ENCODE data around the gene ASCC3. TPM values are rescaled to one million over a fixed set of nuclear protein-coding genes. Genes with fewer than 3 reads are reported as not detected.
A peak's percentile ranks its signal among the peaks of the same experiment; 100 is the strongest.

ASCC3 gene
- polyA plus RNA-seq, 10 donors: 12.1 to 21.4 (median 17.8) TPM

DNA sequence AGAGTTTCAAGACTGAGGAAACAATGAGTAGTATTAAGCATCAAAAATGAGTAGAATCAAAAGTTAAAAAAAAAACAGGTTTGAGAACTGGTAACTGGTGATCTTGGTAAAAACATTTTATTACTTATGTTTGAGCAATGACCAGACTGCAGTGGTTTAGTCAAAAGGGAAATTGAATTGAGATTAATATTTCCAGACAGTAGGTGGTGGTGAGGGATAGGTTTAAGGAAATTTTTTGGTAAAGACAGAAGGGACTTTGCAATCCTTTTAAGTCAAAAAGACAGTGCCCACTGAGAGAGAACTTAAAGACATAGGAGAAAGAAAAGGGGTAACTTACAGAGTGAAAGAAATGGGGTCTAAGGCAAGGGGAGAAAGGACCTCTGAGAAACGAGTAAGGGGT is 156.9 kb downstream of the ASCC3 start:
- no peak for DNase-seq

DNA sequence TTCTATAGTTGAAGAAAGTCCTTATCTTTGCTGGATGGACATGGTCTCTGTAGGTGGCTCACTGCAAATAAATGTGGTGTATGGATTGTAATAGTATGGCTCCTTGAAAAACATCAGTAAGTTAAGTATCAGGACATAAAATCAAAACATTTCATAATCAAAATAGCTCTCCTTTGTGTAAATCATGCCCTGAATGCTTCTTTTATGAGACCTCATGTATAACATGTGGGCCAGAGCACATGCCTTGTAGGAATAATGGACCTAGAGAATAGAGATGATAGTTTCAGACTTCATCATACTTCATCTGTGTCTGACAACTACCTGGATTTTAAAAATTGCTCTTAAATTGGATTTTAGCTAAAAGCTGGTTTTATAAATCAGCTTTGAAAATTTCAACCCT is 159.9 kb downstream of the ASCC3 start:
- no peak for DNase-seq

DNA sequence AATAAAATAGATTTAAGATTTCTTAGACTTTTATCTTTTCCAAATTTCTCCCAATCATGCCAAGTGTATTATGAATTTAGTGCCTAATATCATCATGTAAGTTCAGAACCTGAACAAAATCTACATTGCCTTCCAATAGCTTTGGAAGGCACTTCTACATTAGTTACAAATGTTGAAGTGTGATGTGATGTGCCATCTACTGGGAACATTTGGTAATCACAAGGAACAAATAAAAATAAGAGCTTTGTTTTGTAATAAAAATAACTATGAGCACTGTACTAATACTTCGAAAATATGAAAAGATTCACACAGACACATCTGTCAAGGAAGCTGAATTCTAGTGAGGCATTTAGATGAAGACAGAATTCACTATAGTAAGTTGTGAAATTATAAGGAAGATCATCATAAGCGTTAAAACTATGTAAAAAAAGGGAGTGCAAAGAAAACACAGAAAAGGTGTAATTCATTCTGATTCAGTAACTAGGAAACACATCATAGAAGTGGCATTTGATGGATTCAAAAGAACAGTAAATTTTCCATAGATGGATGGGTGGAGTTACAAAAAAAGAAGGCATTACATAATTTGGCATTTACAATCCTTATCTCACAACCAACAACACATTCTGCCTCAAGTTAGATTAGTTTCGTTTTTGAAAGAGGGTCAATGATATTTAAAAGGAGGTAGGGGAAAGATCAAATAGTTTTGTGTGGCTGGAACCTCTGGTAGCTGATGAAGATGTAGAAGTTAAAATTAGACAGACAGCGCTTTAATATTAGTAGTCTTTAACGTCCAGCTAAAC is 161.0 kb downstream of the ASCC3 start:
- DNase-seq: peak in 2 of 3 donors; percentile 15 to 26

DNA sequence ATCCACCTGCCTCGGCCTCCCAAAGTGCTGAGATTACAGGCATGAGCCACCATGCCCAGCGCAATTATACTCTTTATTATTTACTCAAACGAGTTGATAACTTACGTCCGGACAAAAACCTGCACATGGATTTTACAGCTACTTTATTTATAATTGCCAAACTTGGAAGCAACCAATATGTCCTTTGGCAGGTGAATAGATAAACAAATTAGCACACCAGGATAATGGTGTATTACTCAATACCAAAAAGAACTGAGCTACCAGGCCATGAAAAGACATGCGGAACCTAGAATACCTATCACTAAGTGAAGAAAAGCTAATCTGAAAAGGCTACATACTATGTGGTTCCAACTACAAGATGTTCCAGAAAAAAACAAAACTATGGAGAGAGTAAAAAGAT is 168.1 kb downstream of the ASCC3 start:
- no peak for DNase-seq

DNA sequence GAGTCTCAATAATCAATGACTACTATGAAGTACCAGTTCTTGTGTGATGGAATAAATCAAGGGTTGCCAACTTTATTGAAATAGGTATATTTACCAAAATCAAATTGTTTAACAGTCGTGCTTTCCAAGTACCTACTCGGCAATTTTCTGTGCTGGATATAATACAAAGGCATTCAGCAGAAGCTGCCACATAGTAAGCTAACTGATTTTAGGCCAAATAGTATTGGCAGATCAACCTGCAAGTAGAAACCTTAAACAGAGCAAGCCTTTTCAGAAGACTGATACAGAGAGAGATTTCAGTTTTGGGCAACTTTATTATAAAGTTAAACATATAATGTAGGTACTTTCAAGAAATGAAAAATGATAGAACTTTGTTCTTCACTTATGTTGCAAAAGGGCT is 174.6 kb downstream of the ASCC3 start:
- DNase-seq: no peak

DNA sequence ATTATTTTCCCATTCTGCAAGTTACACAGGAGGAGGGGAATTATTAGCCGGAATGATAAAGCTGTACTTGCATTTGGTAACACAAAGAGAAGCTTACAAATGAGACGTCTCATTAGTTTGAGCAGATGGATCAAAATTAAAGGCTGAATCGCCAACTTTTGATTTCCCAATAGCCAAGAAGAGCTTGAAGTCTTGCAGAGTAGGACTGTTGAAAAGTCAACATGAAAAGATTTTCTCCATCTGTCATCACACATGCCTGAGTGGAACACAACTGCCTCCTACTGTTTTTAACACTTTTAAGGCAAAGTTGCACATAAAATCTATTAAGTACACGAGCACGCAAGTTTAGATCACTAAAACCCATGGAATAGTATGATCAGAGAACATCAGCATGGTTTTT is 176.2 kb downstream of the ASCC3 start:
- no peak for DNase-seq

DNA sequence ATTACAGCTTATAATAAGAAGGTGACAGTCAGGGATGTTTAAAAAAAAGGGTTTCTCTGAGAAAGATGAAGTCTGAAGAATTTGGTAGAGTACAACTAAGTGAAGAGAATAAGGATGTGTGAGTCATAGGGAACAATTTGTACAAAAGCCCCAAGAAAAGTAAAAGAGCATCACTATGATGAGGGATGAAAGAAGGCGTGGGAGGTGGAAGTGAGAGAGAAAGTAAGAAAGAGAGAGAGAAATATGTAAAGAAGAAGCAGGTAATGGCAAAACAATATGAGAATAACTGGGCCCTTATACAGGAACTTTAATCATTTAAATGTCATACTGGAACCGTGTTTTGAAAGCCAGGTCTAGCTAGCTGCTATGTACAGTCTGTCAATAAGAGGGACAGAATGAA is 179.4 kb downstream of the ASCC3 start:
- DNase-seq: no peak

DNA sequence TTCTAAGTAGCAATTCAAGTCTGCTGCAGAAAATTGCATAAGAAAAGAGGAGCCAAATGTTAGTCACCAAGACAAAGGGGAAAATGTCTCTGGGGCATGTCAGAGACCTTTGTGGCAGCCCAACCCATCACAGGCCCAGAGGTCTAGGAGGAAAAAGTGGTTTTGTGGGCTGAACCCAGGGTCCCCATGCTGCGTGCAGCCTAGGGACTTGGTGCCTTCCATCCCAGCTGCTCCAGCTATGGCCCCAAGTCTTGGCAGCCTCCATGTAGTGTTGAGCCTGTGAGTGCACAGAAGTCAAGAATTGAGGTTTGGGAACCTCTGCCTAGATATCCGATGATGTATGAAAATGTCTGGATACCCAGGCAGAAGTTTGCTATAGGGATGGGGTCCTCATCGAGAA is 181.1 kb downstream of the ASCC3 start:
- no peak for DNase-seq

DNA sequence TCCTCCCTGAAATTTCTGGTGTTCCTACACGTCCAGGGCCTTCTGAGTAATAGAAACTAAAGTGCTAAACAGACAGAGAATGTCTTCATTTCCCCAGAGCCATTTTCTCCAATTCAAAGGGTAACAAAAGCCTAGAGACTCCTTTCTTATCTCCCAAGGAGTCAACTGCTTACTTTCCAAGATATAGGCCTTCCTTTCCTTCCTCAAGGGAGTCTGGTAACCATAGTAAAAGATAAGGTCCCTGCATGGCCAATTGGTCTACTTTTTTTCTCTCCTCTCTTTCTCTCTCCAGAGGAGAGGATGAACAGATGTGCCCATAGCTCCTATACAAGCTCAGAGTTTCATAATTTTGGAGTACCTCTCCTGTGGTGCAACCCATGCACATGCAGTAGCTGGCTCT is 185.7 kb downstream of the ASCC3 start:
- DNase-seq: no peak

DNA sequence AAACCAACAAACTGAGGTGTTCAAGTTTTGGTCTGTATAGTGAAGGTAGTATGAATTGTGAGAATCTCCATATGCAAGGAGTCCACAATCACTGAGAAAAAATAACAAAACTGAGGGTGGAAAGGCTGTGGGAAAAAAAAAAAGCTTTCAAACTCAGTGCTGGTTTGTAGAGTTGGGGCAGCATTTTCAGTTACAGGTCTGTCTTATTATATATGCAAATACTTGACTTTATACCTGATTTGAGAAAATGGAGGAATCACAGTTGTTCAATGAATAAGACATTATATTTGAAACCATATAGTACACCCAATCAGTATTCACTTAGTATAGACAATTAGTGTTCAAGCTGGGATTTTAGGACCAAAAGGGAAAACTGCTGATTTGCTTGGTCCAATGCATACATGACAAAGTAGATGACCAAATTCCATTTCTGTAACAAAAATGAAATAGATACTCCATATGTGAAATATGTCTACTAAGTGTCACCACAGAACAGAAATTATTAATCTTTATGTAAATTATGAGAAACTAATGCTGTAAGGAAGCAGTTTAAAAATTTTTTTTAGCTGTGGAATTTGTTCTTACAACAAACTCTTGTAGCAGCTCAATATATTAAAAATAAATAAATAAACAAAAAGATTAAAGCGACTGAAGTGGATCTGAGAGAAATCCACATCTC is 187.7 kb downstream of the ASCC3 start:
- no peak for DNase-seq

DNA sequence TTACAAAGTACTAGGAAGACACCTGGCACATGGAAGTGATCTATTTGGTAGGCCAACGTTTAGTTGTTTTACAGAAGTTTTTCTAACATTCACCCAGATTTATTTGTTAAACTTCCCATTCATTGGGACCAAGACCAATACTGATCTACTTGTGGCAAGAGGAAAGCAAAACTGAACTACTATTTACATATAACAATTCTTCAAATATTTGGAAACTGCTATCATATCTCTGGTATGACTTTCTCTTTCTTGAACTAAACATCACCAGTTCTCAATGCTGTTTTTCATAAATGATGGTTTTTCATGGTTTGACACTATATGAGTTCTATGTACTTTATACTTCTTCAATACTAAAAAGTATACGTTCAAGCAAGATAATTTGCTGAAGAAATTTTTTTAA is 189.2 kb downstream of the ASCC3 start:
- DNase-seq: no peak

DNA sequence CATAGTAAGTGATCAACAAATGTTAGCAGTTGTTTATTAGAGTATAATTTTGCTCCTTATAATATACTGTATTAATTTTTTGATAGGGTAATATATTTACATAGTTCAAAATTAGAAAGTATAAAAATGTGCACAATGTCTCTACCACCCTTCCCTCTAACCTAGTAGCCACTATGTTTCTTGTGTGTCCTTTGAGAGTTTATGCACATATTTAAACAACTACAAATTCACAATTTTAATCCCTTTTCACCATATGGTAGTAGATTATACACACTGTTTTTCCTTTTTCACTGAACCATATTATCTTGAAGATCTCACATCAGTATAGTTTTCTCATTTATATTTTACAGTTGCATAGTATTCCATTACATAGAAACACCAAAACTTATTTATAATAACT is 194.9 kb downstream of the ASCC3 start:
- no peak for DNase-seq

DNA sequence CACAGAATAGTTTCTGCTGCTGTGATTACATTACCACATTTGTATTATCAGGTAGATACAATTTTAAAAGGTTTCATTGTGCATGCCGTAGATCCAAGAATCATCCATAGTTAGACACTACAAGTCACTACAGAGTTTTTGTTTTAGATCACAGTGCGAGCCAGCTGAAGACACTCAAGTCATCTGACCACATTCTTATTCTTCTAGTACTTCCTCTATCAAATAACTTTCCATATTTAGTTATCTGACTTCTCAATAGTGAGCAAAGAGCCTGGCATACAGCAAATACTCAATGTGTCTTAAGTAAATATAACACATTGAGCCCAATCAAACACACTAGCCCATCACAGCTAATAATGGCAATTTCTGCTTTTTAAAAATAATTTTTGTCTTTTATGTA is 195.4 kb downstream of the ASCC3 start:
- no peak for DNase-seq

DNA sequence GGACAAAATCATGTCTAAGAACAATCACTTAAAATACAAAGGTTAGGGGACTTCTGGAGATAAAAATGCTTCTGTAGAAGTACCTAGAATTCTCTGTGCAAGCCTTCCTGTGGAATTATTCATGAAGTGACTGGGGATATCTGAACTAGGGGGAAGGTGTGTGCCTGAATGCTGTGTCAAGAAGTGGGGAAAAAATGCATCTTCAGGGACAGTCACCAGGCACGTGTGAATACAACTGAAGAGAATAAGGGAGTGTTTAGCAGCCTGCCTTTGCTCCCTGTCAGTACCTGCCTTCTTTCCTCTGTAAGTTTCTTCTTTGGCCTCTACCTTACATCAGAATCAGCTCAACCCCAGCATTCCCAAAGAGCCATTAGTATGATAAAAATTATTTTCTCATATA is 201.0 kb downstream of the ASCC3 start:
- no peak for DNase-seq

DNA sequence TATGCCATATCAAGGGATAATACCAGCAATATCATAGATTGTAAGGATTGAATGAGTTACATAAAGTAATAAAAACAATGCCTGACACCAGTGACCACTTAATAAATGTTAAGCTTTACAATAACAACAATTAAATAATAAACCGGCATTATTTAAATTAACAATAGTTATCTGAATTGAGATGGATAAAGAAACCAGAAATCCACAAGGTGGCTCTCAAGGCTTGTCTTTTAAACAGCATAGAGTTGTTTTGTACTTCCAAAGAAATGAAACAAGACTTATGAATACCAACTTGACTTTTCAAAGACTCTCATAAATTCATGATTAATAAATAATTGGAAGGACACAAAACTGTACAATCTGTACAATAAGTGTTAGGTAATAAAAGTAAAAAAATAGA is 203.1 kb downstream of the ASCC3 start:
- peak in 1 of 3 donors; percentile 7 for DNase-seq

DNA sequence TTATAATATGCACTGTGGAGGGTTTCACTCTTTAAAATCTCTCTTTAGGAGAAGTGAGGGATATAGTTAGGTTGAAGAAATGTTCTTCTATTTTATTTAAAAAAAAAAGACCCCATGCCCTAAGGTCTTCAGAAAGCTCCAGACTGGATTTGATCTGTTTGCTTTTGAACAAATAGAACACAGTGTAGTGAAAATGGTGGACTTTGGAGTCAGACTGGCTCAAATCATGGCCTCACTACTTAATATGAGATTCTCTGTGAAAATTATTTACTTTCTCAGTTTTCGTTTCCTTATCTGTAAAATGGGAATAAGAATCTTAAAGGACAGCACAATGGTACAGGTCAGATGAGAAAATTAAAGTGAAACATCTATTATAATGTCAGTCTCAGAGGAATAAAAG is 203.9 kb downstream of the ASCC3 start:
- no peak for DNase-seq

DNA sequence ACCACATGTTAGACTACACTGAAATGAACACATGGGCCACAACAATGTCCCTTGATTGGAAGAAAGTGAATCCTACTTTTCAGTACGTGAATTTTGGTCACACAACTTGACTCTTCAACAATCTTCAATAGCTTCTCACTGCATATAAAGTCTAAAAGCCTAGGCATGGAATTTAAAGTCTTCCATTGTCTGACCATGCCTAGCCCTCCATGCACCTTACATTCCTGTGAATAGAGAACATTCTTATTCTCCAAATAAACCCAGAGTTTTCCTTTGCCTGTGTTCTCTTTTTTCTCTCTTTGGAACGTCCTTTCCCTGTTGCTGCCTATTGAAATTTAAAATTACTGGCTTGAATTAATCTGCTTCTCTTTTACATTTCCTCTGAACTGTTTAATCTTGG is 207.5 kb downstream of the ASCC3 start:
- no peak for DNase-seq

DNA sequence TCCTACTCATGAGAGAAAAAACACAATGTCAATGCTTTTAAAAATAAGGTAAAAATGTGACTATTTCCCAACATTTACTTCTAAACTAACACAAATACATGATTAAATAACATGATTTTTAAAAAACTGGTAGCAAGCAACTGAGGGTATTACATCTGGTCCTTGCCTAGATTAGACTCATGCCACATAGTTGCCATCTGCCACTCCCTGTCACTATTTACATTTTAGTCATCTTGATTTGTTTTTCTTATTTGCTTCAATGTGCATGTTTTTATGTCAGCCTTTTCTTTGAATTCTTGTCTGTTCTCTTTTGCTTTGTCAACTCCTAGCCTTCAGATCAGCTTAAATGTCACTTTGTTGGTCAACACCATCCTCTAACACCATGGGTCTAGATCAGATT is 209.4 kb downstream of the ASCC3 start:
- DNase-seq: no peak

DNA sequence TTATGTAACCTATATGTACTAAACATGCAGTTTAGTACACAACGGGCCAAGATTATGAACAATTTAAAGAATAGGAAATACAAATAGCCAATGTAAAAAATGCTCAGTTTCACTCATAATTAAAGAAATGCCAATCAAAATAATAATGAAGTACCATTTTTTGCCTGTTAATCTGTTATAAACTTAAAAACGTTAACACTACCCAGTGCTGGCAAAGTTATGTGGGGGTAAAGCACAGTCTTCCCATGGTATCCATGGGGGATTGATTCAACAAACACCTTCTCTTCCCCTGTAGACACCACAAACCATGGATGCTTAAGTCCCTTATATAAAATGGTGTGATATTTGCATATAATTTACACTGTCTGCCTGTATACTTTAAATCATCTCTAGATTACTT is 211.1 kb downstream of the ASCC3 start:
- DNase-seq: no peak

DNA sequence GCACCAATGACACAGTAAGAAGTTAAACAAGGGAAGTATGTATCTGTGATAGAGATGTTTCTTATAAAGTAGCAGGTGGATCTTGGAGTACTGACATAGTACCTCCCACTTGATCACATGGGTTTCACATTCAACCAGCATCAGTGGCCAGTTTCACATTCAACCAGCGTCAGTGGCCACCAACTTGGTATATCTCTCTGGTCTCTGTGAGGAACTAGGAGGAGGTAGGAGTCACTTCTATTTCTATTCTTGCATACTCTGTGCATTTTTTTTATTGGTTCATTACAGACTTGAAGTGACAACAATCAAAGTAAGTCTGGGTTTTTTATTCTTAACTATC is 216.1 kb downstream of the ASCC3 start:
- DNase-seq: no peak

DNA sequence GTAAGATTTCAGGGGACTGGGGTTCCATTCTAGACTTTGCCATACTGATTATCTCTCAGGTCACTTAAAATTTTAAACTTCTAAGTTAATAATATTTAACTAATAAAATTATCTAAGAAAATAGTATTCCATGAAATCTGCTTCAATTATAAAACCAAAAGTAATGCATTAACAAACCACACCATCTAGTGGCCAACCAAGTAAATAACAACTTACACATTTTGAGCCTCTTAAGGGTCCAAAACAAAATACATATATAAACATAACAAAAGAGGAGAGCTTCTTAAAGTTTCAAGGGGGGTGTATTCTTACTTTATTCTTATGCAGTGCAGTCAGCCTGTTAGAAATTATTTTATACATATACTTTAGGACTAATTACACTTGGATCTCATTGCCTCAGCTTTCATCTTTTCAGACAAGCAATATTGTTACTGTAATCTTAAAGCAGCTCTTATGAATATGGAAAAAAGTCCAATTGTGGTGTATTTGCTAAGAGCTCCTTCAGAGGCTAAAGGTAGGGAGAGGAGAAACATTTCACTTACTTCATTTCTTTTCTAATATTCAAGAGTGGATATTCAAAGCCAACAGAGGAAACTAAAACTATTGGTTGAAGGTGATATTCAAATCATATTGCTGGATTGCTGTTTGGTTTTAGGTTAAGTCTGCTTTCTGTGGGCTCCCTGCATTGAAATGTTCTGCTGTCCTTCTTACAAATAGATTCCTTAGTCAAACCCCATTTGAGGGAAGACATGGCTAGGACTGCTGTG is 216.7 kb downstream of the ASCC3 start:
- DNase-seq: peak; percentile 11 to 31 (median 16)

DNA sequence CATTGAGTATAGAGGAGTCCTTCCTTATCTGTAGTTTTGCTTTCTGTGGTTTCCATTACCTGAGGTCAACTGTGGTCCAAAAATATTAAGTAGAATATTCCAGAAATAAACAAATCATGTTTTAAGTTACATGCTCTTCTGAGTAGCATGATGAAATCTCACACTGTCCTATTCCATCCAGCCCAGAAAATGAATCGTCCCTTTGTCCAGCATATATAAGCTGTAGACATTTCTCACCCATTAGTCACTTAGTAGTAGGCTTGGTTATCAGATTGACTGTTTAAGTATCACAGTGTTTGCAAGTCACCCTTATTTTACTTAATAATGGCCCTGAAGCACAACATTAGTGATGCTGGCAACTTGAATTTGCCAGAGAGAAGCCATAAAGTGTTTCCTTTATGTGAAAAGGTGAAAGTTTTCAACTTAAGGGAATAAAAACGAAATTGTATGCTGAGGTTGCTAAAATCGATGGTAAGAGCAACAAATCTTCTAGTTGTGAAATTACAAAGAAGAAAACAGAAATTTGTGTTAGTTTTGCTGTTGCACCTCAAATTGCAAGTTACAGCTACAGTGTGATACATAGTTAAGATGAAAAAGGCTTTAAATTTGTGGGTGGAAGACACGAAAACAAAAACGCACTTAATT is 217.8 kb downstream of the ASCC3 start:
- DNase-seq: peak in 1 of 3 donors; percentile 45

DNA sequence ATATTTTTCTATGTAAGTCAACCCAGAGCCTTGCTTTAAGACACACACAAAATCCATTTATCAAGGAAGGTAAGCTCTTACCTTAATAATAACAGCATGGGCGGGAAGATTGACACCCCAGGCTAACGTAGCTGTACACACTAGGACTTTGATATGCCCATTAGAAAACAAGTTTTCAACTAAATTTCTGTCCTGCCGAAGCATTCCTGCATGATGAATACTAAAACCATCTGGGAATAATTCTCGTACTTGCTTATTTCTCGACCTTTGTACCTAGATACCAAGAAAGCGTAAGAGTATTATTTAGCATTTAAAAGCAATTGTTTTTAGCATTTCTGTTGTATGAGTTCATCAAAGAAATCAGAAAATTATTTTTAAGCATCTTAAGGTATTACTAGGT is 218.9 kb downstream of the ASCC3 start:
- no peak for DNase-seq

Data from muscle of back (tissue), 11 donors.